ENCODE results near the gene NPAS2. TPM values are rescaled to one million over a fixed set of nuclear protein-coding genes. Genes with fewer than 3 reads are reported as not detected.

NPAS2 gene
- total and polyA plus RNA-seq, 2 of the 8 experiments (the other 6 are each of a cell fraction or from before 2014, with no cell fraction given) = 1.8 to 1.9 TPM

DNA sequence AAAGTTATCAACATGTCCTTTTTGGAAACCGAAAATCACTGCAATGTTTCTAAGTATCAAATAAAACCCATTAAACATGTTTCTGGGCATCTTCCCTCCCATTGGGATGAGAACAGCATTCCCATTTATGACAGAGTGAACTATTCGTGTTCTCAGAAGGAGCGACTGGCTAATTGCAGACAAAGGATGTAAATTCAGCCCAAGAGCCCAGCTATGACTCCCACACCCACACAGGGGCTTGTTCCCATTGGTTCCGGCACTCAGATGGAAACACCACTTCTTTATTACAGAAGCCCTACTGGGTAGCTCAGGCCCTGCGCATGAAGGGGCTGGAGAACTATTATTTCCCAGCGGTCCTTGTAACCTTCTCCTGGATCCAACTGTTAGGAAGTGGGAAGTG, 16.6 kb upstream of the NPAS2 start (continued):
- TF ChIP-seq, protein P1, sequence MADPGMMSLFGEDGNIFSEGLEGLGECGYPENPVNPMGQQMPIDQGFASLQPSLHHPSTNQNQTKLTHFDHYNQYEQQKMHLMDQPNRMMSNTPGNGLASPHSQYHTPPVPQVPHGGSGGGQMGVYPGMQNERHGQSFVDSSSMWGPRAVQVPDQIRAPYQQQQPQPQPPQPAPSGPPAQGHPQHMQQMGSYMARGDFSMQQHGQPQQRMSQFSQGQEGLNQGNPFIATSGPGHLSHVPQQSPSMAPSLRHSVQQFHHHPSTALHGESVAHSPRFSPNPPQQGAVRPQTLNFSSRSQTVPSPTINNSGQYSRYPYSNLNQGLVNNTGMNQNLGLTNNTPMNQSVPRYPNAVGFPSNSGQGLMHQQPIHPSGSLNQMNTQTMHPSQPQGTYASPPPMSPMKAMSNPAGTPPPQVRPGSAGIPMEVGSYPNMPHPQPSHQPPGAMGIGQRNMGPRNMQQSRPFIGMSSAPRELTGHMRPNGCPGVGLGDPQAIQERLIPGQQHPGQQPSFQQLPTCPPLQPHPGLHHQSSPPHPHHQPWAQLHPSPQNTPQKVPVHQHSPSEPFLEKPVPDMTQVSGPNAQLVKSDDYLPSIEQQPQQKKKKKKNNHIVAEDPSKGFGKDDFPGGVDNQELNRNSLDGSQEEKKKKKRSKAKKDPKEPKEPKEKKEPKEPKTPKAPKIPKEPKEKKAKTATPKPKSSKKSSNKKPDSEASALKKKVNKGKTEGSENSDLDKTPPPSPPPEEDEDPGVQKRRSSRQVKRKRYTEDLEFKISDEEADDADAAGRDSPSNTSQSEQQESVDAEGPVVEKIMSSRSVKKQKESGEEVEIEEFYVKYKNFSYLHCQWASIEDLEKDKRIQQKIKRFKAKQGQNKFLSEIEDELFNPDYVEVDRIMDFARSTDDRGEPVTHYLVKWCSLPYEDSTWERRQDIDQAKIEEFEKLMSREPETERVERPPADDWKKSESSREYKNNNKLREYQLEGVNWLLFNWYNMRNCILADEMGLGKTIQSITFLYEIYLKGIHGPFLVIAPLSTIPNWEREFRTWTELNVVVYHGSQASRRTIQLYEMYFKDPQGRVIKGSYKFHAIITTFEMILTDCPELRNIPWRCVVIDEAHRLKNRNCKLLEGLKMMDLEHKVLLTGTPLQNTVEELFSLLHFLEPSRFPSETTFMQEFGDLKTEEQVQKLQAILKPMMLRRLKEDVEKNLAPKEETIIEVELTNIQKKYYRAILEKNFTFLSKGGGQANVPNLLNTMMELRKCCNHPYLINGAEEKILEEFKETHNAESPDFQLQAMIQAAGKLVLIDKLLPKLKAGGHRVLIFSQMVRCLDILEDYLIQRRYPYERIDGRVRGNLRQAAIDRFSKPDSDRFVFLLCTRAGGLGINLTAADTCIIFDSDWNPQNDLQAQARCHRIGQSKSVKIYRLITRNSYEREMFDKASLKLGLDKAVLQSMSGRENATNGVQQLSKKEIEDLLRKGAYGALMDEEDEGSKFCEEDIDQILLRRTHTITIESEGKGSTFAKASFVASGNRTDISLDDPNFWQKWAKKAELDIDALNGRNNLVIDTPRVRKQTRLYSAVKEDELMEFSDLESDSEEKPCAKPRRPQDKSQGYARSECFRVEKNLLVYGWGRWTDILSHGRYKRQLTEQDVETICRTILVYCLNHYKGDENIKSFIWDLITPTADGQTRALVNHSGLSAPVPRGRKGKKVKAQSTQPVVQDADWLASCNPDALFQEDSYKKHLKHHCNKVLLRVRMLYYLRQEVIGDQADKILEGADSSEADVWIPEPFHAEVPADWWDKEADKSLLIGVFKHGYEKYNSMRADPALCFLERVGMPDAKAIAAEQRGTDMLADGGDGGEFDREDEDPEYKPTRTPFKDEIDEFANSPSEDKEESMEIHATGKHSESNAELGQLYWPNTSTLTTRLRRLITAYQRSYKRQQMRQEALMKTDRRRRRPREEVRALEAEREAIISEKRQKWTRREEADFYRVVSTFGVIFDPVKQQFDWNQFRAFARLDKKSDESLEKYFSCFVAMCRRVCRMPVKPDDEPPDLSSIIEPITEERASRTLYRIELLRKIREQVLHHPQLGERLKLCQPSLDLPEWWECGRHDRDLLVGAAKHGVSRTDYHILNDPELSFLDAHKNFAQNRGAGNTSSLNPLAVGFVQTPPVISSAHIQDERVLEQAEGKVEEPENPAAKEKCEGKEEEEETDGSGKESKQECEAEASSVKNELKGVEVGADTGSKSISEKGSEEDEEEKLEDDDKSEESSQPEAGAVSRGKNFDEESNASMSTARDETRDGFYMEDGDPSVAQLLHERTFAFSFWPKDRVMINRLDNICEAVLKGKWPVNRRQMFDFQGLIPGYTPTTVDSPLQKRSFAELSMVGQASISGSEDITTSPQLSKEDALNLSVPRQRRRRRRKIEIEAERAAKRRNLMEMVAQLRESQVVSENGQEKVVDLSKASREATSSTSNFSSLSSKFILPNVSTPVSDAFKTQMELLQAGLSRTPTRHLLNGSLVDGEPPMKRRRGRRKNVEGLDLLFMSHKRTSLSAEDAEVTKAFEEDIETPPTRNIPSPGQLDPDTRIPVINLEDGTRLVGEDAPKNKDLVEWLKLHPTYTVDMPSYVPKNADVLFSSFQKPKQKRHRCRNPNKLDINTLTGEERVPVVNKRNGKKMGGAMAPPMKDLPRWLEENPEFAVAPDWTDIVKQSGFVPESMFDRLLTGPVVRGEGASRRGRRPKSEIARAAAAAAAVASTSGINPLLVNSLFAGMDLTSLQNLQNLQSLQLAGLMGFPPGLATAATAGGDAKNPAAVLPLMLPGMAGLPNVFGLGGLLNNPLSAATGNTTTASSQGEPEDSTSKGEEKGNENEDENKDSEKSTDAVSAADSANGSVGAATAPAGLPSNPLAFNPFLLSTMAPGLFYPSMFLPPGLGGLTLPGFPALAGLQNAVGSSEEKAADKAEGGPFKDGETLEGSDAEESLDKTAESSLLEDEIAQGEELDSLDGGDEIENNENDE (IDR thresholded peaks at IDR 0.05; ENCODE audit: insufficient replicate concordance, low read length) = no peak
- TF ChIP-seq CEBPB (IDR thresholded peaks at IDR 0.05; ENCODE audit: low read depth, low read length) = no peak
- TF ChIP-seq TEAD4 (IDR thresholded peaks at IDR 0.05; ENCODE audit: low read depth, low read length) = no peak
- no peak for TF ChIP-seq SP1 (IDR thresholded peaks at IDR 0.05; ENCODE audit: low read depth, low read length)
- TF ChIP-seq JUND (IDR thresholded peaks at IDR 0.05; ENCODE audit: low read length) = no peak
- TF ChIP-seq KDM4A (IDR thresholded peaks at IDR 0.05; ENCODE audit: low read depth, low read length, severe bottlenecking) = no peak
- TF ChIP-seq ATF3 (IDR thresholded peaks at IDR 0.05; ENCODE audit: insufficient read depth, low read depth, low read length) = no peak
- no peak for TF ChIP-seq HDAC2 (IDR thresholded peaks at IDR 0.05; ENCODE audit: borderline replicate concordance in 1 of 2, low read depth in 2 of 2, low read length in 2 of 2)
- no peak for TF ChIP-seq BRCA1 (IDR thresholded peaks at IDR 0.05; ENCODE audit: low read depth, low read length)
- TF ChIP-seq TAF7 (optimal IDR thresholded peaks at IDR 0.05; ENCODE audit: borderline replicate concordance, low read depth, low read length) = no peak

Measured in H1 (cell line).